GM19463 (cell line): ENCODE data around the gene CACNA1C.
"Not testable (repeated sequence)": the region's sequence is repeated elsewhere in the genome, so short reads cannot be mapped to it uniquely, and the experiment has no call there.

Source experiments
- ATAC-seq: cut with Tn5 transposase; IDR thresholded peaks from one replicate; pipeline ENCODE4 v1.9.1; 2021; ENCODE audit warnings: mild to moderate bottlenecking, moderate library complexity; ENCODE audit not compliant: unreplicated experiment

Gene CACNA1C

GRCh38 chr12:2462087-2462486 lies 409.3 kb downstream of the CACNA1C start:
- no peak for ATAC-seq

DNA sequence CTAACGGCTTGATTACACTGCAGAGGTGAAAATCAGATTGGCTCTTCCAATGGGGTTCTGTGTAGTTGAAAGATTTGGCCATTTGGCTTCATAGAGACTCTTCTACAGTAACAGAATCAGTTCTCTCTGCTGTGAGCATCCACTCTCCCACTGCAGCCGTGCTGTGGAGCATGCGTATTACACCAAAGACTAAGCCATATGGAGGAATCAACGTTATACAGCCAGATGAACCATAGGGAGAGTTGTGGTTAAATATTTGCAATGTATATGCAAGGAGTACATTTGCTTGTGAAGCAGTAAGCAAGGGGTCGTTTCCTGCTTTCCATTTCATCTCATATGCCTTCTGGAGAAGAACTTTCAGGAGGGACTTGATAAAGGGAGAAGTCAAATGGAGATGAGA lies 410.9 kb downstream of the CACNA1C start:
- no peak for ATAC-seq

DNA sequence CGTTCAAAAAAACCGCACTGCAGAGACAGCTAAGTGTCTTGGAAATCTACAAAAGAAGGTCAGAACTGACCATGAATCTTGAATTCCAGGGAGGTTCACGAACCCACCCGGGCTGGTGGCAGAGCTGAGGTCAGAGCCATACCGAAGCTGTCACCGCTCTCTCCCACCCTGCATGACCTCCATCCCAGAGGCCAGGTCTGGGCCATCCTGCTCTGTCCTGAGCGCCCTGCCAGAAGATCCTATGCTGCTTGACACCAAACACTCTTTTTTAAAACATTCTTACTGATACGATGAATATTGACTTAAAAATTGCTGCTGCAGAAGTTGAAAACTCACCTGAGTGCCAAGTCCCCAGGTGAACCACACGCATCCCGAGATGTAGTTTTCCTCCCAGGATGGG lies 412.9 kb downstream of the CACNA1C start:
- ATAC-seq = no peak

DNA sequence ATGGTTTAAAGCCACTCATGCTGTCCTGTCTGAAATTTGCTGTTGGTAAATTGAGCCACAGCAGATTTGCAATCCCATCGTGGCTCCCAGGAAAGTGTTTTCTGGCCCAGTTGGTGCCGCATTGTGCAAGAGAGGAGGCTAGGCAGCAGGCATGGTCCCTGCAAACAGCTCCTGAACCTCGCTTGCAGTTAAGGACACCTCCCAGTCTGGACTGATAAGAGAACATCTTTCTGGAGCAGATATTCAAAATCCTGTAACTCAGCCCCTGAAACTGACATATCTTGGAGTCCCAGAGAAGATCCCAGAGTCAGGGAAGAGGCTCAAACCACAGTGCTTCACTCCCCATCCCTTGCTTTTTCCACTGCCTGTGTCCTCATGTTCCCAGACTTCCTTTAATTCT lies 413.4 kb downstream of the CACNA1C start:
- no peak for ATAC-seq

DNA sequence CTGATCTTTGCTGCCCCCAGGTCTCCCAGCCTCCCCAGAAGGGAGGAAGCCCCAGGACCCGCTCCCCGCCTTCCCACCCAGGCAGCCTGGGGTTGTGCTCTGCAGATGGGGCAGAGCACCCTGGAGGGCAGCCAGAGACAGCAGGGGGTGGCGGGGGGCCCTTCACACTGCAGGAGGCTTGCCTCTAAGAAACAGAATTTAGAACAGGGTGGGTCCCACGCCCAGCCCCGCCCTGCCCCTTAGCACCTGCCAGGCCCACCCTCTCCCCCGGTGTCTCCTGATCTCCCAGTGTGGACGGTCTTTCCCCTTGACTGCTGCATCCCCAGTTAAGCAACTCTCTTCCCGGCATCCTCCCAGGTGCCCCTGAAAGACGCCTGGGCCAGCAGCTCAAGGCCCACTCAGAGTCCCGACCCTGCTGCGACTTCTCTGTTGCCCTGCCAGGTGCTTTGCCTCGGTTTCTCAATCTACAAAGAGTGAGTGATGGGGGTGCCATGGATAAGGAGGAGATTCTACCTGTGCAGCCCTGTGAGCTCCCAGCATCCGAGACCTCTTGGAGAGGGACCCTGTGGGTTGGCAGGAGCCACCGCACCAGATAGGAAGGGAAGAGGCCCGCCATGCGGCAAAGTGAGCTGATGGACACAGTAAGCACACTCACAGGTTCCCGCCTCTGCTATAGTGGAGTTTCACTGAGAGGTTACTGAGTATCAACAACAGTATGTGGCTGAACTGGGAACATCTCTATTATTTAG lies 414.8 kb downstream of the CACNA1C start:
- no peak for ATAC-seq

- ATAC-seq = no peak
Observed at GRCh38 chr12:2475984-2476383, 423.2 kb downstream of the CACNA1C start.

- ATAC-seq = no peak
Observed at GRCh38 chr12:2477009-2477766, 424.4 kb downstream of the CACNA1C start.

- ATAC-seq = no peak
Observed at GRCh38 chr12:2479851-2480535, 427.2 kb downstream of the CACNA1C start.

- ATAC-seq = no peak
Observed at GRCh38 chr12:2481346-2481745, 428.6 kb downstream of the CACNA1C start.

DNA sequence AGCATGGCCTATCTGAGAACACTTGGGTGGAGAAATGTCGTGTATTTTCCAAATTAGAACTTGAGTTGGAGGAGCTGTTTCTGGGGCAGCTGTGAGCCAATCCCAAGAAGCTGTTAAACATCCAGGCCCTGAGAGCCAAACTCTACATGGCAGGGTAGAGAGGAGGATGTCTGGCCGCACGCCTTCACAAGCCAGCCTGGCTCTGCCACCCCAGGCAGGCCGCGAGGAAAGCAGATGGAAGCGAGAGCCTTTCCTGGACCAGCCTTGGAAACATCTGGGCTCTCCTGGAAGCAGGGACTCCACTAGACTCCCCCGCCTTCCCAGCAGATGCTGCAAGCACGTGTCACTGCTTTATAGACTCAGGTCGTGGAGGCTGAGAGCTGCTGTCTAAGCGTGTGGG lies 429.2 kb downstream of the CACNA1C start:
- no peak for ATAC-seq

GRCh38 chr12:2482938-2483660 lies 430.3 kb downstream of the CACNA1C start:
- ATAC-seq = no peak

DNA sequence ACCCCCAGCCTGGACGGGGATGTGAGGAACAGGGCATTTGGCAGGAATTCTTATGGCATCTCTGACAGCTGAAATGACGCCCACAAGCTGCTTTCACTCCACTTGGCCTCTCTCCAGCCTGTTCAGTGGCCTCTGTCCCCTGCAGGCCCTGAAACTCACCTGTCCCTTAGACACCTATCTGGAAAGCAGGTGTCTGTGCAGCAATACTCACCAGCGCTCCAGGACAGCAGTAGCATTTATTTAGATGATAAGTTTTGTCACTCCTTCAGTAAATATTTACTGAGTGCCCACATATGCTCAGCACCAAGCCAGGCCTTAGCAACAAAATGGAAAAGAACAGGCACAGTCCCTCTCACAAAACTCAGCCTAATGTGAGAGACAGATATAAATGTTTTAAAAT lies 430.9 kb downstream of the CACNA1C start:
- ATAC-seq = no peak

- no peak for ATAC-seq
Observed at GRCh38 chr12:2484141-2484776, 431.5 kb downstream of the CACNA1C start.

GRCh38 chr12:2485681-2486080 lies 432.9 kb downstream of the CACNA1C start:
- no peak for ATAC-seq

DNA sequence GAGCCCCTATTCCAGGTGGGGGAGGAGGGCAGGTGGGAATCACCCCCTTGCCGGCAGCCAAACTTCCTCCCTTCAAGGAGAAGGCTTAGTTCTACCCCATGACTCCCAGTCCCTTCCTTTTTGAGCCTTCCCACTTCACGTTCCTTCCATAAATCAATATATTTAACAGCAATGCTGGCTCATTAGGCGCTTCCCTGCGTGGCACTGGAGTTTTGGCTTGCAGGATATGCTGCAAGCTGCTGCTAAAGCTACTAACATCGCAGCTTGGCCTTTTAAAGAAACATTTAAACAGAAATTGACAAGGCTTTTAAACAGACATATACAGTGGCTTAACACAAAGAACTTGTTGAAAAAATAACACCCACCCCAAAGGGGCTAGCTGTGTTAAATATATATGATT lies 434.0 kb downstream of the CACNA1C start:
- no peak for ATAC-seq

DNA sequence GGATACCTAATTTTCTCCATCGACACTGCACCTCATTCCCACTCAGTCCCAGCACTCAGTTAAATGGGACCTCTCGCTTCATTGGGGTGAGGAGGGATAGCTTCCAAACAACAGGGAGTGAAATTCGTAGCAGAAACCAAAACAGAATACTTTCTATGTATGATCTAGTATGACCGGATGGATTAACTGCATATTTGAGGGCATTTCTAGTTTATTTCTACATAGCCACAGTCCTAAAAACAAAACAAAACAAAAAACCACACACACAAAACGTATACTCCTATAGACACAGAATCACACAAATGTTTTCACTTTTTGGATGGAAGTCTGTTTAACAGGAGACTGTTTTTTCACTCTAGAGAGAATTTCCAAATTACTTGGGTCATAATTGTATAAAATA lies 434.5 kb downstream of the CACNA1C start:
- ATAC-seq = no peak

GRCh38 chr12:2488131-2488530 lies 435.3 kb downstream of the CACNA1C start:
- ATAC-seq = no peak

- ATAC-seq = no peak
Observed at GRCh38 chr12:2488596-2488995, 435.8 kb downstream of the CACNA1C start.

DNA sequence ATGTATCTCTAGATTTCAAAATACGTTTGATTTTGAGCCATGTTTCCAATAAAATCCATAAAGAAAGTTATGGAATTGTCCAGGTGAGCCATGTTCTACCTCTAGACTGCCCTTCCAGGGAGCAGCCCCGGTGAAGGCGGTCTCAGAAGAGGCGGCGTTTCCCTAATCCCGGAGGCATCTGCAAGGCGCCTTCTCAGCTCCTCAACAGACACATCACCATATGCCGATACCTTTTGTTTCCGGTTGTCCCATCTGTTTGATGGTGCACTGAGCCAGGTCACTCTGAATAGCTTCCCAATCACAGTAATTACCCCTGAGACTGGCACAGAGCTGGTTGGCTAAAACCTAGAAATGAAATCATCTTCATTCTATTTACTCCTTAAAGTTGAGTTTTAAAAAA lies 436.5 kb downstream of the CACNA1C start:
- no peak for ATAC-seq

DNA sequence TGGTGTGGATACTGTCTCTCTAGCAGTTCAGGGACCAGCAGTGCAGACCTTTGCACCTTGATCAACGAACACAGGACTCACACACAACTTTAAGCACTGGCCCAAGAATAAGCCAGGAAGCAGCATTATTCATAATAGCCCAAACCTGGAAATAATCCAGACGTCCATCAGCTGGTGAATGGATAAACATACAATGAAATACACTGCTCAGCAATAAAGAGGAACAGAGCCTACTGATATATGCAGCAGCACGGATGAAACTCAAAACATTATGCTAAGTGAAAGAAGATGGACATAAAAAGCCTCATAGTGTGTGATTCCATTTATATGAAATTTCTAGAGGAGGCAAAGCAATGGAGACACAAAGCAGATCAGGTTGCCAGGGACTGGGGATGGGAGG lies 438.0 kb downstream of the CACNA1C start:
- ATAC-seq = no peak

GRCh38 chr12:2491349-2491748 lies 438.6 kb downstream of the CACNA1C start:
- ATAC-seq = not testable (repeated sequence)
